A549 (cell line): ENCODE results near the gene LDLRAD3. TPM values are rescaled to one million over a fixed set of nuclear protein-coding genes. Genes with fewer than 3 reads are reported as not detected.

ENCODE experiments used
- ATAC-seq, 2 experiments: fragments of 200-7000 bp in 1 of 2; fragments of >200 bp in 1 of 2; cut with Nextera tagmentation in 1 of 2; cut with Tn5 transposase in 1 of 2; 3 replicates each; pipeline versions ENCODE4 v1.8.0 to v1.9.1; 2018 to 2020; ENCODE audit warnings: mild to moderate bottlenecking in 1 of 2, moderate library complexity in 1 of 2
- CTCF ChIA-PET: fragments of 300-600 bp; sonication (Branson Sonifier 250); formaldehyde crosslinking; extraction: SDS; loops from one replicate; lab custom pipeline; 2021; ENCODE audit warnings: antibody characterized with exemption, inconsistent platforms; lab: Yijun Ruan, JAX
- POLR2A ChIA-PET: fragments of 350-600 bp; formaldehyde crosslinking; extraction: SDS; loops from one replicate; lab custom pipeline; 2021; ENCODE audit warnings: antibody characterized with exemption, inconsistent platforms; lab: Yijun Ruan, JAX
- DNase-seq, 2 experiments: peaks; one replicate each; pipeline versions ENCODE4 v3.0.0 to v3.0.0-alpha.2; 2011 to 2016; ENCODE audit warnings: low read depth in 1 of 2, low spot score in 1 of 2
- FAIRE-seq: peaks from 2 replicates; lab custom pipeline; 2011; peaks lifted over from hg19 to GRCh38; lab: Jason Lieb, UNC
- H3K27ac ChIP-seq, 2 experiments: fragments of >200 bp; sonication (Bioruptor Twin); formaldehyde crosslinking; 3 replicates each; pipeline ENCODE4 v1.5.1; 2016 to 2017
- H3K4me1 ChIP-seq: fragments of >200 bp; sonication (Bioruptor Twin); formaldehyde crosslinking; 3 replicates; pipeline ENCODE4 v1.6.1; 2016
- H3K4me2 ChIP-seq: fragments of >200 bp; sonication (Bioruptor Twin); formaldehyde crosslinking; 3 replicates; pipeline ENCODE4 v1.6.1; 2016
- H3K4me3 ChIP-seq: fragments of >200 bp; sonication (Bioruptor Twin); formaldehyde crosslinking; 3 replicates; pipeline ENCODE4 v1.5.1; 2016
- H3K9me3 ChIP-seq: fragments of >200 bp; sonication (Bioruptor Twin); formaldehyde crosslinking; 3 replicates; pipeline ENCODE4 v1.6.1; 2016
- BHLHE40 ChIP-seq: IDR thresholded peaks from 2 replicates; pipeline ENCODE4 v1.6.1; 2012; ENCODE audit warnings: low read depth, low read length, inconsistent platforms
- CBX8 ChIP-seq: fragments of 200-600 bp; sonication (generic); IDR thresholded peaks from 2 replicates; pipeline ENCODE4 v1.6.1; 2016
- CHD2 ChIP-seq: fragments of 150-350 bp; IDR thresholded peaks from 2 replicates; pipeline ENCODE4 v1.6.1; 2014; ENCODE audit warnings: low read length; ENCODE audit not compliant: partially characterized antibody
- CHD4 ChIP-seq: fragments of 200-600 bp; sonication (generic); IDR thresholded peaks from 2 replicates; pipeline ENCODE4 v1.6.1; 2016; ENCODE audit warnings: antibody characterized with exemption, mild to moderate bottlenecking, borderline replicate concordance
- EHF ChIP-seq: fragments of 250-450 bp; sonication (Bioruptor Pico); IDR thresholded peaks from 2 replicates; pipeline ENCODE4 v1.5.0; 2020; ENCODE audit warnings: mild to moderate bottlenecking
- ESRRA ChIP-seq: fragments of 150-350 bp; IDR thresholded peaks from 2 replicates; pipeline ENCODE4 v1.6.1; 2014; ENCODE audit warnings: mild to moderate bottlenecking, low read length, borderline replicate concordance
- FOSL2 ChIP-seq, 2 experiments: fragments of 450-650 bp in 1 of 2; fragments of >200 bp in 1 of 2; sonication (Bioruptor Twin) in 1 of 2; formaldehyde crosslinking; IDR thresholded peaks; 2 replicates each; pipeline versions ENCODE4 v1.5.0 to v1.6.1; 2016 to 2020; ENCODE audit warnings: mild to moderate bottlenecking in 1 of 2, moderate library complexity in 1 of 2
- HOXB13 ChIP-seq: fragments of 250-450 bp; sonication (Bioruptor Pico); IDR thresholded peaks from 2 replicates; pipeline ENCODE4 v1.5.0; 2020; ENCODE audit warnings: low read depth, mild to moderate bottlenecking, moderate library complexity
- HOXB5 ChIP-seq: fragments of 250-450 bp; sonication (Bioruptor Pico); IDR thresholded peaks from 2 replicates; pipeline ENCODE4 v1.5.0; 2020; ENCODE audit warnings: mild to moderate bottlenecking, moderate library complexity
- JUNB ChIP-seq: fragments of >200 bp; sonication (Bioruptor Twin); formaldehyde crosslinking; IDR thresholded peaks from 2 replicates; pipeline ENCODE4 v1.6.1; 2016
- KDM1A ChIP-seq: fragments of 200-600 bp; sonication (generic); IDR thresholded peaks from 2 replicates; pipeline ENCODE4 v1.6.1; 2016; ENCODE audit warnings: low read depth, mild to moderate bottlenecking
- MAFK ChIP-seq: fragments of 450-650 bp; IDR thresholded peaks from 2 replicates; pipeline ENCODE4 v1.6.1; 2014; ENCODE audit not compliant: partially characterized antibody
- MYC ChIP-seq: IDR thresholded peaks from 2 replicates; pipeline ENCODE4 v1.6.1; 2012; ENCODE audit warnings: mild to moderate bottlenecking, inconsistent platforms, low read length, improper control_type of control experiment, borderline replicate concordance
- PHF8 ChIP-seq: fragments of 200-600 bp; sonication (generic); IDR thresholded peaks from 2 replicates; pipeline ENCODE4 v1.6.1; 2016; ENCODE audit warnings: low read depth, mild to moderate bottlenecking, antibody characterized with exemption, moderate library complexity, borderline replicate concordance
- POLR2A ChIP-seq: IDR thresholded peaks from 2 replicates; pipeline ENCODE4 v1.6.1; 2012; ENCODE audit warnings: mild to moderate bottlenecking, low read length
- RAD21 ChIP-seq, 2 experiments: fragments of >200 bp in 1 of 2; sonication (Bioruptor Twin) in 1 of 2; formaldehyde crosslinking in 1 of 2; IDR thresholded peaks in 1 of 2; conservative IDR thresholded peaks in 1 of 2; 2 replicates in 1 of 2; 3 replicates in 1 of 2; pipeline ENCODE4 v1.6.1; 2012 to 2018; ENCODE audit warnings: inconsistent platforms in 1 of 2
- RARB ChIP-seq: fragments of 250-450 bp; sonication (Bioruptor Pico); IDR thresholded peaks from 2 replicates; pipeline ENCODE4 v1.8.0; 2021; ENCODE audit warnings: mild to moderate bottlenecking, moderate library complexity
- RNF2 ChIP-seq: fragments of 200-600 bp; sonication (generic); IDR thresholded peaks from 2 replicates; pipeline ENCODE4 v1.6.1; 2016; ENCODE audit warnings: low read depth, mild to moderate bottlenecking, antibody characterized with exemption, moderate library complexity, borderline replicate concordance
- TP53 ChIP-seq: fragments of 250-450 bp; sonication (Bioruptor Pico); IDR thresholded peaks from 2 replicates; pipeline ENCODE4 v1.5.0; 2021; ENCODE audit warnings: mild to moderate bottlenecking, moderate library complexity
- ZFP36 ChIP-seq: fragments of 450-650 bp; IDR thresholded peaks from 2 replicates; pipeline ENCODE4 v1.6.1; 2014; ENCODE audit warnings: borderline replicate concordance; ENCODE audit not compliant: partially characterized antibody
- WGBS: methylation state at CpG from one replicate; pipeline ENCODE4 v1.1.6; 2017; ENCODE audit errors: missing lambda C conversion rate; 5-methylcytosine and 5-hydroxymethylcytosine counted together
- polyA plus RNA-seq, 4 experiments: library from polyadenylated mRNA; depleted of rRNA in 3 of 4; stranded (reverse); fragments of >200 nt; fragmentation: RNase III in 1 of 4; extraction: RNeasy Plus Mini Kit Qiagen cat#74134 plus additional on column Dnase treatment in 1 of 4; gene quantifications; 2 replicates in 3 of 4; 3 replicates in 1 of 4; pipeline ENCODE4 v1.2.3, GENCODE V29; 2011 to 2017
- TF ChIP-seq, protein P1 (sequence below): fragments of >200 bp; sonication (Bioruptor Twin); formaldehyde crosslinking; IDR thresholded peaks from 3 replicates; pipeline ENCODE4 v1.6.1; 2016
- TF ChIP-seq, protein P2 (sequence below): fragments of >200 bp; sonication (Bioruptor Twin); formaldehyde crosslinking; IDR thresholded peaks from 3 replicates; pipeline ENCODE4 v1.5.1; 2016
- TF ChIP-seq, protein P3 (sequence below): fragments of >200 bp; sonication (Bioruptor Twin); formaldehyde crosslinking; IDR thresholded peaks from 2 replicates; pipeline ENCODE4 v1.6.1; 2016
- TF ChIP-seq, protein P4 (sequence below): fragments of 150-350 bp; IDR thresholded peaks from 2 replicates; pipeline ENCODE4 v1.6.1; 2014; ENCODE audit warnings: low read depth, mild to moderate bottlenecking, low read length

Gene LDLRAD3
- polyA plus RNA-seq, 2 of the 4 experiments (the other 2 are of a cell fraction) = 10.5 to 13.2 TPM

DNA sequence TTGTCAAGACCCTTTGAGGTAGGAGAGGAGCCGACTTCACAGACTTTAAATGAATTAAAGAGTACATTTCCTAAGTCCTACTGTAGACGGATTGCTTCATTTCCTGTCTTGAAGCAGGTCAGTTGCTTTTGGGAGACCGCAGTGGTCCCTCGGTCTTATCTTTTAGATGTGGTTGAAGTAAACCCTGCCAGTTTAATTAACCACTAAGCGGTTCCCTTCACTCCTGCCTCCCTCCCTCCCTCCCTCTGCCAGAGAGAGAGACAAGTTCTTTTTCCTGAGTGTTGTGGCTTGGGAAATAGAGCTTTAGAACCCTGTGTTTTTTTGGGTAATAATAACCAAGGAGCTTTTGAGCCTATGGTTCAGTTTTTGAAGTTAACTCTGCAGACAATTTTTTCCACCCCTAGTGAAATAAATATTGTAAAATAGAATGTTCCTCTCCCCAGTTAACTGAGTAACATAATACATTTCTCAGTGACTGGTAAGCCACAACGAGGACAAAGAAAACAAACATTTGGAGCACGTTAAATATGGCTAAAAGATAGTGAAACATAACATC is 147.5 kb downstream of the LDLRAD3 start:
- H3K27ac ChIP-seq = no peak overlapping the region
- FAIRE-seq (no peak), ATAC-seq (no peak), DNase-seq (no peak)
- H3K4me1 ChIP-seq = no peaks in the 10 kb centered on the region
- H3K9me3 ChIP-seq = peaks cover 5% of the 10 kb centered on the region; the same call in 2 of the 3 replicates
- H3K4me3 ChIP-seq = no peak overlapping the region
- POLR2A ChIA-PET = no interaction called here
- WGBS = 84% methylated on average over 7 of the region's 7 CpGs
- no peak overlapping the region for H3K4me2 ChIP-seq
- TF ChIP-seq KDM1A (no peak), RARB (no peak), RNF2 (no peak), ZFP36 (no peak), CHD2 (no peak), MYC (no peak), MAFK (no peak), HOXB13 (no peak), POLR2A (no peak), BHLHE40 (no peak), PHF8 (no peak), FOSL2 (IDR thresholded peaks at IDR 0.05) (no peak), FOSL2 (CRISPR knock-in tag; IDR thresholded peaks at IDR 0.05) (no peak)
- TF ChIP-seq, protein P1, sequence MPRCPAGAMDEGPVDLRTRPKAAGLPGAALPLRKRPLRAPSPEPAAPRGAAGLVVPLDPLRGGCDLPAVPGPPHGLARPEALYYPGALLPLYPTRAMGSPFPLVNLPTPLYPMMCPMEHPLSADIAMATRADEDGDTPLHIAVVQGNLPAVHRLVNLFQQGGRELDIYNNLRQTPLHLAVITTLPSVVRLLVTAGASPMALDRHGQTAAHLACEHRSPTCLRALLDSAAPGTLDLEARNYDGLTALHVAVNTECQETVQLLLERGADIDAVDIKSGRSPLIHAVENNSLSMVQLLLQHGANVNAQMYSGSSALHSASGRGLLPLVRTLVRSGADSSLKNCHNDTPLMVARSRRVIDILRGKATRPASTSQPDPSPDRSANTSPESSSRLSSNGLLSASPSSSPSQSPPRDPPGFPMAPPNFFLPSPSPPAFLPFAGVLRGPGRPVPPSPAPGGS = no peak
- CTCF ChIA-PET = no interaction called here

DNA sequence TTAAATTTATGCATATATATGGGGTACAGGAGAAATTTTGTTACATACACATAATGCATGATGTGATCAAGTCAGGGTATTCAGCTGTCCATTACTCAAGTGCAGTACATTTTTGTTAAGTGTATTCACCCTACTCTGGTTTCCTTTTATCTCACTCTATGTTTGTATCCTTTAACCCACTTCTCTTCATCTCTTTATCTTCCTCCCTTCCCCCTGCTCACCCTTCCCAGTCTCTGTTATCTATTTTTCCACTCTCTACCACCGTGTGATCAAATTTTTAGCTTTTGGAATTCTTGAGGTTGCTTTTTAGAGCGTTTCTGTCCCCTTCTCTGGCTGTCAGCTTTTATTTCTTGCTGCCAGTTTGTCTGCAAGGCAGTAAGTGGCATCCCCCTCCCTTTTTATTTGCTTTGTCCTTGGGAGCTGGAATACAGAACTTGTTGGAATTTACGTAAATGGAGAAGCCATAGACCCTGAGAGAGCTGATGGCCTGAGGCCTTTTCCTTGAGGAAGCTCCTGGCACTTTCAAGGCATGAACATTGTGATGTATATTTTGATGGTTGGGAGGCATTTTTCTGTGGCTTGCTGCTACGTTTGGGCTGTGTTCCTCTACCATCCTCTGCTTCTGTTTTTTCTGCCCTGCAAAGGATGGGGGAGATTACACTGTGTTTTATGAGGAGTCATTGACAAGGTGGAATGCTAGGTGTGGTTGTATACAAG is 148.6 kb downstream of the LDLRAD3 start:
- 67% methylated on average over 4 of the region's 4 CpGs for WGBS
- DNase-seq = no peak
- no peak for FAIRE-seq
- ATAC-seq = no peak
- CTCF ChIA-PET = interaction anchor here (1.5 kb wide), 1 partner anchor 57 kb away, joined by 3 read pairs; no protein-coding TSS in a partner anchor
- Histone ChIP-seq H3K27ac (no peak overlapping the region), H3K4me2 (no peak overlapping the region), H3K4me3 (no peak overlapping the region), H3K9me3 (peaks cover 5% of the 10 kb centered on the region; the same call in 2 of the 3 replicates), H3K4me1 (peaks cover 9% of the 10 kb centered on the region; the same call in 1 of the 3 replicates)
- POLR2A ChIA-PET = no interaction called here
- TF ChIP-seq ESRRA = no peak
- no peak for TF ChIP-seq BHLHE40
- TF ChIP-seq CBX8 = no peak
- no peak for TF ChIP-seq RAD21 (conservative IDR thresholded peaks at IDR 0.05 in 1 of 2, IDR thresholded peaks at IDR 0.05 in 1 of 2)
- TF ChIP-seq JUNB = no peak
- TF ChIP-seq, protein P2, sequence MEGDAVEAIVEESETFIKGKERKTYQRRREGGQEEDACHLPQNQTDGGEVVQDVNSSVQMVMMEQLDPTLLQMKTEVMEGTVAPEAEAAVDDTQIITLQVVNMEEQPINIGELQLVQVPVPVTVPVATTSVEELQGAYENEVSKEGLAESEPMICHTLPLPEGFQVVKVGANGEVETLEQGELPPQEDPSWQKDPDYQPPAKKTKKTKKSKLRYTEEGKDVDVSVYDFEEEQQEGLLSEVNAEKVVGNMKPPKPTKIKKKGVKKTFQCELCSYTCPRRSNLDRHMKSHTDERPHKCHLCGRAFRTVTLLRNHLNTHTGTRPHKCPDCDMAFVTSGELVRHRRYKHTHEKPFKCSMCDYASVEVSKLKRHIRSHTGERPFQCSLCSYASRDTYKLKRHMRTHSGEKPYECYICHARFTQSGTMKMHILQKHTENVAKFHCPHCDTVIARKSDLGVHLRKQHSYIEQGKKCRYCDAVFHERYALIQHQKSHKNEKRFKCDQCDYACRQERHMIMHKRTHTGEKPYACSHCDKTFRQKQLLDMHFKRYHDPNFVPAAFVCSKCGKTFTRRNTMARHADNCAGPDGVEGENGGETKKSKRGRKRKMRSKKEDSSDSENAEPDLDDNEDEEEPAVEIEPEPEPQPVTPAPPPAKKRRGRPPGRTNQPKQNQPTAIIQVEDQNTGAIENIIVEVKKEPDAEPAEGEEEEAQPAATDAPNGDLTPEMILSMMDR = no peak

DNA sequence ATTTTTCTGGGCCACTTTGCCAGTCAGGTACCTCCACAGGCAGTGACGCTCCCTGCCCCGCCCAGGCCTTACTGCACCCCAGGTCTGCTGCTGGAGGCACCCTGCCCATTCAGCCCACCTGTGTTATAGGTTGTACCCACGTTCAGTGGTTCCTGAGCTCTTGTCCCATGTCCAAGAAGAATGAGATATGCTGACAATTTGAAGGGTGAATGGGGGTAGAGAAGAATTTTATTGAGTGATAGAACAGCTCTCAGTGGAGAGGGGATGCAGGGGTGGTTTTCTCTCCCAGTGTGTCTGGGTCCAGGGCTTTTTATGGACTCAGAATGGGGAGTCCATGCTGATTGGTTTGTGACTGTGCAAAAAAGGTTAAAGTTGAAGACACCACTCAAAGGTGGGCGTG is 149.7 kb downstream of the LDLRAD3 start:
- POLR2A ChIA-PET = no interaction called here
- no peak for FAIRE-seq
- WGBS = 85% methylated on average over 4 of the region's 4 CpGs

More for the DNA sequence above, 149.7 kb downstream of the LDLRAD3 start:
- Histone ChIP-seq H3K4me1 (peaks cover 10% of the 10 kb centered on the region; the same call in 1 of the 3 replicates), H3K9me3 (peaks cover 5% of the 10 kb centered on the region; the same call in 2 of the 3 replicates), H3K4me2 (no peak overlapping the region), H3K4me3 (no peak overlapping the region), H3K27ac (no peak overlapping the region)
- DNase-seq (no peak), ATAC-seq (no peak)
- TF ChIP-seq, protein P3, sequence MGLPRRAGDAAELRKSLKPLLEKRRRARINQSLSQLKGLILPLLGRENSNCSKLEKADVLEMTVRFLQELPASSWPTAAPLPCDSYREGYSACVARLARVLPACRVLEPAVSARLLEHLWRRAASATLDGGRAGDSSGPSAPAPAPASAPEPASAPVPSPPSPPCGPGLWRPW = no peak
- TF ChIP-seq HOXB5 (no peak), EHF (no peak), CHD4 (no peak), TP53 (CRISPR knock-in tag) (no peak)
- TF ChIP-seq, protein P1 = no peak
- TF ChIP-seq, protein P4, sequence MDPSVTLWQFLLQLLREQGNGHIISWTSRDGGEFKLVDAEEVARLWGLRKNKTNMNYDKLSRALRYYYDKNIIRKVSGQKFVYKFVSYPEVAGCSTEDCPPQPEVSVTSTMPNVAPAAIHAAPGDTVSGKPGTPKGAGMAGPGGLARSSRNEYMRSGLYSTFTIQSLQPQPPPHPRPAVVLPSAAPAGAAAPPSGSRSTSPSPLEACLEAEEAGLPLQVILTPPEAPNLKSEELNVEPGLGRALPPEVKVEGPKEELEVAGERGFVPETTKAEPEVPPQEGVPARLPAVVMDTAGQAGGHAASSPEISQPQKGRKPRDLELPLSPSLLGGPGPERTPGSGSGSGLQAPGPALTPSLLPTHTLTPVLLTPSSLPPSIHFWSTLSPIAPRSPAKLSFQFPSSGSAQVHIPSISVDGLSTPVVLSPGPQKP = no peak
- CTCF ChIA-PET = interaction anchor here (1.4 to 1.5 kb wide), 2 partner anchors 38 to 56 kb away, joined by 3 read pairs; no protein-coding TSS in a partner anchor
